CD4-positive, alpha-beta memory T cell (primary cell): Measurements from ENCODE around the gene GABRR3. TPM values are rescaled to one million over a fixed set of nuclear protein-coding genes. Genes with fewer than 3 reads are reported as not detected.

Experiments
- CTCF ChIA-PET: fragments of 350-600 bp; sonication (Branson Sonifier 250); formaldehyde crosslinking; loops from one replicate; lab custom pipeline; 2021; ENCODE audit warnings: inconsistent platforms; ENCODE audit not compliant: partially characterized antibody; lab: Charles Lee
- POLR2A ChIA-PET: fragments of 350-600 bp; sonication (Branson Sonifier 250); formaldehyde crosslinking; loops from one replicate; lab custom pipeline; 2021; ENCODE audit not compliant: partially characterized antibody; lab: Charles Lee
- DNase-seq, 5 donors: peaks; one replicate each; pipeline versions ENCODE4 v3.0.0 to v3.0.0-alpha.2; 2020 to 2022; ENCODE audit warnings: mixed read lengths in 1 of 5
- H3K27ac ChIP-seq: one replicate; pipeline ENCODE4 v1.7.0; 2013; ENCODE audit warnings: low read depth, low read length
- H3K27me3 ChIP-seq: 2 replicates; pipeline ENCODE4 v1.7.0; 2013; ENCODE audit warnings: mild to moderate bottlenecking, low read length, moderate library complexity; ENCODE audit not compliant: insufficient read depth
- H3K36me3 ChIP-seq: 2 replicates; pipeline ENCODE4 v1.7.0; 2013; ENCODE audit warnings: mild to moderate bottlenecking, low read length, moderate library complexity; ENCODE audit not compliant: insufficient read depth
- H3K4me1 ChIP-seq: 2 replicates; pipeline ENCODE4 v1.7.0; 2013; ENCODE audit warnings: mild to moderate bottlenecking, low read length, moderate library complexity; ENCODE audit not compliant: insufficient read depth
- H3K4me3 ChIP-seq, 2 donors: one replicate each; pipeline ENCODE4 v1.7.0; 2013; ENCODE audit warnings: low read length in 2 of 2, mild to moderate bottlenecking in 1 of 2
- H3K9me3 ChIP-seq, 2 donors: one replicate each; pipeline ENCODE4 v1.7.0; 2013; ENCODE audit warnings: low read length in 2 of 2, control low read depth in 1 of 2; ENCODE audit not compliant: control insufficient read depth in 1 of 2
- H3K27ac Mint-ChIP-seq, 7 donors: one replicate each; pipeline ENCODE4 v1.8.0; 2020 to 2021; ENCODE audit warnings: mixed read lengths in 7 of 7, mild to moderate bottlenecking in 6 of 7, inconsistent platforms in 3 of 7, moderate library complexity in 3 of 7
- H3K27me3 Mint-ChIP-seq, 2 donors: one replicate each; pipeline ENCODE4 v1.8.0; 2020 to 2021; ENCODE audit warnings: mixed read lengths in 2 of 2
- H3K36me3 Mint-ChIP-seq, 2 donors: one replicate each; pipeline ENCODE4 v1.8.0; 2020 to 2021; ENCODE audit warnings: mixed read lengths in 2 of 2, inconsistent platforms in 1 of 2, mild to moderate bottlenecking in 1 of 2
- H3K4me1 Mint-ChIP-seq, 4 donors: one replicate each; pipeline ENCODE4 v1.8.0; 2020 to 2021; ENCODE audit warnings: mixed read lengths in 4 of 4, mild to moderate bottlenecking in 1 of 4
- H3K4me3 Mint-ChIP-seq, 8 donors: one replicate each; pipeline ENCODE4 v1.8.0; 2020 to 2021; ENCODE audit warnings: mixed read lengths in 8 of 8, mild to moderate bottlenecking in 7 of 8, moderate library complexity in 6 of 8, inconsistent platforms in 3 of 8
- H3K9me3 Mint-ChIP-seq, 8 donors: one replicate each; pipeline ENCODE4 v1.8.0; 2020 to 2021; ENCODE audit warnings: mixed read lengths in 8 of 8, mild to moderate bottlenecking in 5 of 8, inconsistent platforms in 3 of 8, moderate library complexity in 1 of 8
- intact Hi-C: fragments of 100-400 bp; cut with micrococcal nuclease; formaldehyde crosslinking; loops from one replicate; pipeline ENCODE4 v1.15.1; 2023
- polyA plus RNA-seq, 2 donors: library from polyadenylated mRNA; unstranded; fragments of 300-500 nt; fragmentation: Illumina TruSeq; gene quantifications; one replicate each; pipeline ENCODE4 v1.2.3, GENCODE V29; 2021
- total RNA-seq, 2 experiments: library from RNA; stranded (reverse); gene quantifications; one replicate each; pipeline ENCODE4 v1.2.3, GENCODE V29; 2021

GABRR3 gene
- total and polyA plus RNA-seq, 4 experiments from 2014 or later = 0.03 to 0.17 TPM; not detected in 2

- Mint-ChIP-seq H3K4me3 (no peak overlapping the region), H3K4me1 (peaks cover 0 to 6% (median 2%) of the 10 kb centered on the region in 4 donors), H3K27me3 (peaks cover 0 to 1% of the 10 kb centered on the region in 2 donors), H3K27ac (no peak overlapping the region), H3K36me3 (no peaks in the 10 kb centered on the region), H3K9me3 (no peaks in the 10 kb centered on the region)
- no peak for DNase-seq
- Histone ChIP-seq H3K9me3 (no peaks in the 10 kb centered on the region), H3K4me1 (no peaks in the 10 kb centered on the region), H3K27me3 (no peaks in the 10 kb centered on the region), H3K4me3 (no peak overlapping the region), H3K36me3 (no peaks in the 10 kb centered on the region), H3K27ac (no peak overlapping the region)
- POLR2A ChIA-PET = no interaction called here
- intact Hi-C loops = no loop called here
- CTCF ChIA-PET = no interaction called here
Observed at GRCh38 chr3:97979610-97980009, 55.5 kb downstream of the GABRR3 start.

GRCh38 chr3:97975466-97975865 is 59.6 kb downstream of the GABRR3 start:
- Histone ChIP-seq H3K36me3 (no peaks in the 10 kb centered on the region), H3K4me3 (no peak overlapping the region), H3K27ac (no peak overlapping the region), H3K9me3 (no peaks in the 10 kb centered on the region), H3K4me1 (peaks cover 18% of the 10 kb centered on the region), H3K27me3 (no peaks in the 10 kb centered on the region)
- no peaks in the 10 kb centered on the region for H3K27me3 Mint-ChIP-seq
- CTCF ChIA-PET = no interaction called here
- H3K36me3 Mint-ChIP-seq = no peaks in the 10 kb centered on the region
- POLR2A ChIA-PET = no interaction called here
- H3K4me1 Mint-ChIP-seq = peaks cover 17 to 35% (median 25%) of the 10 kb centered on the region in 4 donors
- H3K27ac Mint-ChIP-seq = no peak overlapping the region
- H3K9me3 Mint-ChIP-seq = no peaks in the 10 kb centered on the region
- H3K4me3 Mint-ChIP-seq = peak overlapping the region in 1 of 8 donors; percentile 51
- no peak for DNase-seq
- intact Hi-C loops = no loop called here

- peaks cover 23% of the 10 kb centered on the region for H3K4me1 ChIP-seq
- Mint-ChIP-seq H3K36me3 (no peaks in the 10 kb centered on the region), H3K27ac (peak overlapping the region in 2 of 7 donors; percentile 2 to 5), H3K4me3 (peak overlapping the region in 3 of 8 donors; percentile 47 to 57 (median 51)), H3K4me1 (peaks cover 21 to 39% (median 29%) of the 10 kb centered on the region in 4 donors), H3K9me3 (no peaks in the 10 kb centered on the region), H3K27me3 (no peaks in the 10 kb centered on the region)
- DNase-seq = no peak
- no peak overlapping the region for H3K27ac ChIP-seq
- ChIA-PET CTCF (no interaction called here), POLR2A (no interaction called here)
- no peaks in the 10 kb centered on the region for H3K27me3 ChIP-seq
- no peaks in the 10 kb centered on the region for H3K36me3 ChIP-seq
- H3K4me3 ChIP-seq = no peak overlapping the region
- no peaks in the 10 kb centered on the region for H3K9me3 ChIP-seq
- intact Hi-C loops = loop anchor here (5.0 kb wide), 1 partner anchor 617 kb away; the partner anchor contains the start of gene CPOX
Observed at GRCh38 chr3:97974996-97975395, 60.1 kb downstream of the GABRR3 start.

GRCh38 chr3:97972976-97973375 is 62.1 kb downstream of the GABRR3 start:
- CTCF ChIA-PET = no interaction called here
- H3K27me3 Mint-ChIP-seq = no peaks in the 10 kb centered on the region
- no peaks in the 10 kb centered on the region for H3K36me3 ChIP-seq
- POLR2A ChIA-PET = no interaction called here
- H3K36me3 Mint-ChIP-seq = no peaks in the 10 kb centered on the region
- H3K27ac ChIP-seq = peak overlapping the region; percentile 41
- intact Hi-C loops = loop anchor here (1.0 to 5.0 kb wide), 3 partner anchors 50 to 619 kb away; partner anchors contain the start of gene CPOX
- H3K9me3 Mint-ChIP-seq = no peaks in the 10 kb centered on the region
- H3K4me3 Mint-ChIP-seq = peak overlapping the region; percentile 59 to 82 (median 74)
- H3K4me1 ChIP-seq = peaks cover 43% of the 10 kb centered on the region
- H3K4me3 ChIP-seq = no peak overlapping the region
- H3K27me3 ChIP-seq = no peaks in the 10 kb centered on the region
- H3K9me3 ChIP-seq = no peaks in the 10 kb centered on the region
- peaks cover 34 to 60% (median 47%) of the 10 kb centered on the region in 4 donors for H3K4me1 Mint-ChIP-seq
- DNase-seq = no peak
- peak overlapping the region; percentile 52 to 91 (median 75) for H3K27ac Mint-ChIP-seq

- H3K27me3 ChIP-seq = no peaks in the 10 kb centered on the region
- H3K27me3 Mint-ChIP-seq = no peaks in the 10 kb centered on the region
- H3K36me3 Mint-ChIP-seq = peaks cover 7% of the 10 kb centered on the region in 2 donors
- intact Hi-C loops = loop anchor here (1.0 to 5.0 kb wide), 5 partner anchors 51 to 620 kb away; partner anchors contain the start of gene CPOX
- H3K4me1 ChIP-seq = peaks cover 46% of the 10 kb centered on the region
- ChIA-PET CTCF (interaction anchor here (0.7 to 2.0 kb wide), 13 partner anchors 18 to 207 kb away, joined by 3 to 12 read pairs (median 3); partner anchors contain the start of genes ARL6 and CRYBG3), POLR2A (interaction anchor here (0.6 to 1.5 kb wide), 5 partner anchors 19 to 207 kb away, joined by 3 to 12 read pairs (median 4); partner anchors contain the start of genes ARL6 and CRYBG3)
- peaks cover 39 to 70% (median 55%) of the 10 kb centered on the region in 4 donors for H3K4me1 Mint-ChIP-seq
- H3K9me3 ChIP-seq = no peaks in the 10 kb centered on the region
- H3K27ac ChIP-seq = peak within 1 kb of the TSS; percentile 41
- H3K36me3 ChIP-seq = no peaks in the 10 kb centered on the region
- peak within 1 kb of the TSS in 1 of 2 donors; percentile 54 for H3K4me3 ChIP-seq
- no peaks in the 10 kb centered on the region for H3K9me3 Mint-ChIP-seq
- H3K27ac Mint-ChIP-seq = peak within 1 kb of the TSS; percentile 91 to 96 (median 95)
- DNase-seq = peak; percentile 74 to 84 (median 80)
- H3K4me3 Mint-ChIP-seq = peak within 1 kb of the TSS; percentile 88 to 96 (median 94)
Observed at GRCh38 chr3:97971679-97972567, 63.2 kb downstream of the GABRR3 start, which contains the start of gene RIOX2. Gene RIOX2, minus strand, starts transcription at chr3:97972431. Its CDS starts 4,838 bp downstream, at chr3:97967593.

- H3K36me3 Mint-ChIP-seq = peaks cover 15 to 16% of the 10 kb centered on the region in 2 donors
- Histone ChIP-seq H3K27ac (peak overlapping the region; percentile 41), H3K9me3 (no peaks in the 10 kb centered on the region), H3K4me1 (peaks cover 52% of the 10 kb centered on the region), H3K27me3 (no peaks in the 10 kb centered on the region), H3K4me3 (peak overlapping the region in 1 of 2 donors; percentile 54), H3K36me3 (peaks cover under 1% of the 10 kb centered on the region)
- peak overlapping the region; percentile 88 to 96 (median 94) for H3K4me3 Mint-ChIP-seq
- no peaks in the 10 kb centered on the region for H3K9me3 Mint-ChIP-seq
- no peak for DNase-seq
- ChIA-PET CTCF (interaction anchor here (0.7 to 2.0 kb wide), 12 partner anchors 17 to 206 kb away, joined by 3 to 12 read pairs (median 3); partner anchors contain the start of genes ARL6 and CRYBG3), POLR2A (interaction anchor here (0.6 to 1.5 kb wide), 5 partner anchors 20 to 207 kb away, joined by 3 to 12 read pairs (median 4); partner anchors contain the start of genes ARL6 and CRYBG3)
- peaks cover 42 to 78% (median 60%) of the 10 kb centered on the region in 4 donors for H3K4me1 Mint-ChIP-seq
- intact Hi-C loops = loop anchor here (1.0 to 5.0 kb wide), 3 partner anchors 60 to 621 kb away; partner anchors contain the start of gene CPOX
- H3K27me3 Mint-ChIP-seq = no peaks in the 10 kb centered on the region
- peak overlapping the region; percentile 91 to 96 (median 95) for H3K27ac Mint-ChIP-seq
Observed at GRCh38 chr3:97970956-97971620, 64.0 kb downstream of the GABRR3 start.
